HUES6 (cell line): ENCODE data around the gene JAZF1.
A peak's percentile ranks its signal among the peaks of the same experiment; 100 is the strongest.

Source experiments
- H3K27ac ChIP-seq: 2 replicates; pipeline ENCODE4 v1.7.0; 2013; ENCODE audit warnings: low read depth, mild to moderate bottlenecking, low read length, inconsistent platforms
- H3K27me3 ChIP-seq: 2 replicates; pipeline ENCODE4 v1.6.1; 2013; ENCODE audit warnings: low read length; ENCODE audit not compliant: control insufficient read depth, insufficient read depth
- H3K36me3 ChIP-seq: 2 replicates; pipeline ENCODE4 v1.6.1; 2013; ENCODE audit warnings: low read length; ENCODE audit not compliant: control insufficient read depth, insufficient read depth
- H3K4me1 ChIP-seq: 2 replicates; pipeline ENCODE4 v1.6.1; 2013; ENCODE audit warnings: low read length; ENCODE audit not compliant: control insufficient read depth, insufficient read depth
- H3K4me3 ChIP-seq: 2 replicates; pipeline ENCODE4 v1.5.1; 2013; ENCODE audit warnings: low read depth, low read length
- H3K9ac ChIP-seq: one replicate; pipeline ENCODE4 v1.6.1; 2013; ENCODE audit warnings: mild to moderate bottlenecking, low read length
- H3K9me3 ChIP-seq: 2 replicates; pipeline ENCODE4 v1.6.1; 2013; ENCODE audit warnings: low read depth, low read length; ENCODE audit not compliant: control insufficient read depth, insufficient read depth

JAZF1 gene

DNA sequence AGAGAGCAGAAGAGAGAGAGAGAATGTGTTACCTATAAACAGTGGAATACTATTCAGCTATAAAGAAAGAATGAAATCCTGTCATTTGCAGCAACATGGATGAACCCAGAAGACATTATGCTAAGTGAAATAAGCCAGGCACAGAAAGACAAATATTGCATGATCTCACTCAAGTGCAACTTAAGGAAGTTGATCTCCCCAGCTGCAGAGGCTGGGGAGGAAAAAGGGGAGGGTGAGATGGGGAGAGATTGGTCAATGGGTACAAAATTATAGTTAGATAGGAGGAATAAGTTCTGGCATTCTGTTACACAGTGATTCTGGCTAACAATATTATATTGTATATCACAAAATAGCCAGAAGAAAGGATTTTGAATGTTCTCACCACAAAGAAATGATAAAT lies 11.2 kb upstream of the JAZF1 start:
- Histone ChIP-seq H3K4me3 (no peak overlapping the region), H3K36me3 (no peaks in the 10 kb centered on the region), H3K27ac (no peak overlapping the region), H3K27me3 (no peaks in the 10 kb centered on the region), H3K9ac (no peak overlapping the region), H3K4me1 (peaks cover 24% of the 10 kb centered on the region), H3K9me3 (no peaks in the 10 kb centered on the region)

DNA sequence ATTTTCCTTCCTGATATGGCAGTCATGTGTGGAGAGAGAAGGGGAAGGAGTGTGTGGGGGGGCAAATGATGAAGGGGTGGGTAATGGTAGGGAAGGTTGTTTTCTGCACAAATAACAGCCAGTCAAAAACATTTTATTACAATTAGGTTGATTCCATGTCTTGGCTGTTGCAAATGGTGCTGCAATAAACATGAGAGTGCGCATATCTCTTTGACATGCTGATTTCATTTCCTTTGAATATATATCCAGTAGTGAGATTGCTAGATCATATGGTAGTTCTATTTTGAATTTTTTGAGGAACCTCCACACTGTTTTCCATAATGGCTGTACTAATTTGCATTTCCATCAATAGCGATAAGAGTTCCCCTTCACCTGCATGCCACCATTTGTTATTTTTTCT lies 10.6 kb upstream of the JAZF1 start:
- no peak overlapping the region for H3K9ac ChIP-seq
- no peaks in the 10 kb centered on the region for H3K9me3 ChIP-seq
- H3K36me3 ChIP-seq = no peaks in the 10 kb centered on the region
- H3K4me3 ChIP-seq = no peak overlapping the region
- H3K4me1 ChIP-seq = peaks cover 24% of the 10 kb centered on the region
- H3K27ac ChIP-seq = no peak overlapping the region
- no peaks in the 10 kb centered on the region for H3K27me3 ChIP-seq

- H3K9ac ChIP-seq = no peak overlapping the region
- H3K27ac ChIP-seq = no peak overlapping the region
- H3K27me3 ChIP-seq = no peaks in the 10 kb centered on the region
- H3K36me3 ChIP-seq = no peaks in the 10 kb centered on the region
- H3K4me3 ChIP-seq = no peak overlapping the region
- H3K4me1 ChIP-seq = peaks cover 24% of the 10 kb centered on the region
- no peaks in the 10 kb centered on the region for H3K9me3 ChIP-seq
Observed at GRCh38 chr7:28190077-28190710, 9.6 kb upstream of the JAZF1 start.

DNA sequence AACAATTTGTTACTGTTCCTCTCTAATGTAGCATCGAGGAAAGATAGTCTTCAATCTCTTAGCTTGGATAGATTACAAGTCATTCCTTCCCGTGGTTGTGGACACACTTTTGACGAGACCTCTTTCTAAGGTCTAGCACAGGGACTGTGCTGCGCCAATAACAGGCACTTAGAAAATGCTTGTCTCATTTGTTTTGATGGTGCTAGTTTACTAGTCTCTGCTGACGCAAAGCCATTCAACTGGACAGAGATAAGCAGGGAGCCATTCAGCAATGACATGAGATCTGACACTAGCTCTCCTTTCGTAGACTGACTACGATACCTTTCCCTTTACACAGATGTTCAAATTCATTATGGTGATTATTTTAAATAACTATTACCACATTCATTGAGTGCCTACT lies 6.4 kb upstream of the JAZF1 start:
- H3K27ac ChIP-seq = no peak overlapping the region
- no peaks in the 10 kb centered on the region for H3K36me3 ChIP-seq
- peaks cover 24% of the 10 kb centered on the region for H3K4me1 ChIP-seq
- no peak overlapping the region for H3K9ac ChIP-seq
- no peak overlapping the region for H3K4me3 ChIP-seq
- H3K27me3 ChIP-seq = no peaks in the 10 kb centered on the region
- H3K9me3 ChIP-seq = no peaks in the 10 kb centered on the region

DNA sequence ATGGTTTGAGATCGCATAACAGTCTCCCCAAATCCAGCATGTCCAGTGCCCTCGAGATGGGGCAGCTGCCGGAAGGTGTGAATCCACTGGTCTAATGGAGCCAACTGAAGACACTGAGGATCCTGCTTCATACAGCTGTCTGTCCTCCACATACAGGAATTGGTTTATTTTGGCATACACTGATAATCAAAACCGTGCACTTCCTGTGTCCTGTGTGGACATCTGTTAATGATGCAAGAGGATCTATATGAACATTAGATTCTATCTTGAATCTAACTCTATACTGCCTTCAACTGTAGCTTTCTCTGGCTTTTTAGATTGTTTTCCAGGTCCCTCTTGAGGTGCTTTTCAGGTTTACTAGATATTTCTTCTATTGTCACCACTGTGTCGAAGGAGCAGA lies 3.0 kb upstream of the JAZF1 start:
- no peaks in the 10 kb centered on the region for H3K9me3 ChIP-seq
- H3K27ac ChIP-seq = no peak overlapping the region
- no peak overlapping the region for H3K4me3 ChIP-seq
- no peaks in the 10 kb centered on the region for H3K36me3 ChIP-seq
- peaks cover 21% of the 10 kb centered on the region for H3K4me1 ChIP-seq
- peaks cover 5% of the 10 kb centered on the region for H3K27me3 ChIP-seq
- H3K9ac ChIP-seq = no peak overlapping the region

GRCh38 chr7:28182071-28182471 lies 1.5 kb upstream of the JAZF1 start:
- no peak overlapping the region for H3K27ac ChIP-seq
- peaks cover 28% of the 10 kb centered on the region for H3K4me1 ChIP-seq
- H3K36me3 ChIP-seq = no peaks in the 10 kb centered on the region
- H3K9me3 ChIP-seq = no peaks in the 10 kb centered on the region
- no peak overlapping the region for H3K9ac ChIP-seq
- peaks cover 5% of the 10 kb centered on the region for H3K27me3 ChIP-seq
- H3K4me3 ChIP-seq = no peak overlapping the region

GRCh38 chr7:28181416-28181815 lies 821 bp upstream of the JAZF1 start:
- Histone ChIP-seq H3K9ac (no peak overlapping the region), H3K4me3 (peak overlapping the region; percentile 71), H3K27ac (no peak overlapping the region)

GRCh38 chr7:28180031-28180363 lies 598 bp downstream of the JAZF1 start:
- H3K27me3 ChIP-seq = peaks cover 5% of the 10 kb centered on the region
- no peaks in the 10 kb centered on the region for H3K36me3 ChIP-seq
- H3K4me1 ChIP-seq = peaks cover 44% of the 10 kb centered on the region
- H3K9me3 ChIP-seq = no peaks in the 10 kb centered on the region
- peak overlapping the region; percentile 77 for H3K4me3 ChIP-seq
- no peak overlapping the region for H3K9ac ChIP-seq
- no peak overlapping the region for H3K27ac ChIP-seq

More at GRCh38 chr7:28181416-28181815, 821 bp upstream of the JAZF1 start:
- peaks cover 32% of the 10 kb centered on the region for H3K4me1 ChIP-seq
- H3K9me3 ChIP-seq = no peaks in the 10 kb centered on the region
- H3K27me3 ChIP-seq = peaks cover 5% of the 10 kb centered on the region
- H3K36me3 ChIP-seq = no peaks in the 10 kb centered on the region

GRCh38 chr7:28179120-28180030 lies 1.2 kb downstream of the JAZF1 start:
- peak overlapping the region; percentile 66 for H3K4me3 ChIP-seq
- H3K9me3 ChIP-seq = no peaks in the 10 kb centered on the region
- peak overlapping the region; percentile 58 for H3K9ac ChIP-seq
- H3K36me3 ChIP-seq = no peaks in the 10 kb centered on the region
- H3K4me1 ChIP-seq = peaks cover 45% of the 10 kb centered on the region
- H3K27me3 ChIP-seq = peaks cover 5% of the 10 kb centered on the region
- H3K27ac ChIP-seq = no peak overlapping the region; the same call in 1 of the 2 replicates

- H3K4me1 ChIP-seq = peaks cover 51% of the 10 kb centered on the region
- H3K36me3 ChIP-seq = no peaks in the 10 kb centered on the region
- H3K9me3 ChIP-seq = no peaks in the 10 kb centered on the region
- H3K27ac ChIP-seq = no peak overlapping the region
- H3K9ac ChIP-seq = no peak overlapping the region
- peak overlapping the region; percentile 66 for H3K4me3 ChIP-seq
- H3K27me3 ChIP-seq = peaks cover 5% of the 10 kb centered on the region
Observed at GRCh38 chr7:28178599-28178998, 2.0 kb downstream of the JAZF1 start.

- no peak overlapping the region for H3K27ac ChIP-seq
- no peak overlapping the region for H3K9ac ChIP-seq
- peaks cover 59% of the 10 kb centered on the region for H3K4me1 ChIP-seq
- H3K27me3 ChIP-seq = peaks cover 5% of the 10 kb centered on the region
- H3K36me3 ChIP-seq = no peaks in the 10 kb centered on the region
- no peaks in the 10 kb centered on the region for H3K9me3 ChIP-seq
- no peak overlapping the region for H3K4me3 ChIP-seq
Observed at GRCh38 chr7:28177836-28178235, 2.8 kb downstream of the JAZF1 start.
